Upper lobe of left lung (tissue), 6 donors: ENCODE results near the gene BCKDK. TPM values are rescaled to one million over a fixed set of nuclear protein-coding genes. Genes with fewer than 3 reads are reported as not detected.

ENCODE experiments used
- ATAC-seq, 2 donors: fragments of 200-7000 bp; cut with Tn5 transposase; one replicate each; pipeline ENCODE4 v1.9.1; 2022; ENCODE audit warnings: mild to moderate bottlenecking in 2 of 2, moderate library complexity in 2 of 2; ENCODE audit not compliant: low FRiP score in 2 of 2
- DNase-seq, 2 donors: peaks; one replicate each; pipeline ENCODE4 v3.0.0-alpha.2; 2019 to 2020
- H3K27ac ChIP-seq, 4 donors: fragments of 200-600 bp; sonication (generic); one replicate each; pipeline ENCODE4 v1.5.1; 2016 to 2019
- H3K27me3 ChIP-seq, 4 donors: fragments of 200-600 bp; sonication (generic); one replicate each; pipeline ENCODE4 v1.5.1; 2017 to 2019
- H3K36me3 ChIP-seq, 4 donors: fragments of 200-600 bp; sonication (generic); one replicate each; pipeline ENCODE4 v1.5.1; 2016 to 2019
- H3K4me1 ChIP-seq, 4 donors: fragments of 200-600 bp; sonication (generic); one replicate each; pipeline ENCODE4 v1.5.1; 2018 to 2019
- H3K4me3 ChIP-seq, 4 donors: fragments of 200-600 bp; sonication (generic); one replicate each; pipeline ENCODE4 v1.5.1; 2017 to 2019; ENCODE audit warnings: mild to moderate bottlenecking in 2 of 4, moderate library complexity in 1 of 4
- H3K9me3 ChIP-seq, 4 donors: fragments of 200-600 bp; sonication (generic); one replicate each; pipeline ENCODE4 v1.5.1; 2018 to 2019
- CTCF ChIP-seq, 6 experiments: fragments of 450-650 bp in 4 of 6; fragments of 200-600 bp in 2 of 6; sonication (generic) in 2 of 6; IDR thresholded peaks; one replicate each; pipeline ENCODE4 v1.5.1; 2016 to 2019; ENCODE audit warnings: antibody characterized with exemption in 6 of 6
- EP300 ChIP-seq, 4 donors: sonication (generic); formaldehyde crosslinking; IDR thresholded peaks; one replicate each; pipeline ENCODE4 v1.5.1; 2017; ENCODE audit warnings: antibody characterized with exemption in 4 of 4, control low read depth in 2 of 4
- POLR2A ChIP-seq, 4 donors: fragments of 450-650 bp; IDR thresholded peaks; one replicate each; pipeline ENCODE4 v1.5.1; 2016 to 2017; ENCODE audit warnings: antibody characterized with exemption in 4 of 4, mild to moderate bottlenecking in 2 of 4
- POLR2AphosphoS5 ChIP-seq, 2 donors: sonication (generic); formaldehyde crosslinking; IDR thresholded peaks; one replicate each; pipeline ENCODE4 v1.5.1; 2017; ENCODE audit warnings: antibody characterized with exemption in 2 of 2
- WGBS, 2 donors: methylation state at CpG; one replicate each; pipeline ENCODE4 v1.1.5; 2017 to 2018; 5-methylcytosine and 5-hydroxymethylcytosine counted together
- total RNA-seq, 6 donors: library from RNA; depleted of rRNA in 4 of 6; stranded (reverse); fragments of >200 nt in 4 of 6; gene quantifications; one replicate each; pipeline versions ENCODE4 v1.1.0 to v1.2.1, GENCODE V29; 2016 to 2021
- donor health status: DM: no; HTN: no; CAD: no; lungs with moderate emphysema.
- donor health status: DM: no; HTN: yes; CAD: no; lungs with severe emphysema.

The BCKDK gene
- total RNA-seq, 6 donors from 2014 or later: 23.2 to 64.4 (median 39.3) TPM

DNA sequence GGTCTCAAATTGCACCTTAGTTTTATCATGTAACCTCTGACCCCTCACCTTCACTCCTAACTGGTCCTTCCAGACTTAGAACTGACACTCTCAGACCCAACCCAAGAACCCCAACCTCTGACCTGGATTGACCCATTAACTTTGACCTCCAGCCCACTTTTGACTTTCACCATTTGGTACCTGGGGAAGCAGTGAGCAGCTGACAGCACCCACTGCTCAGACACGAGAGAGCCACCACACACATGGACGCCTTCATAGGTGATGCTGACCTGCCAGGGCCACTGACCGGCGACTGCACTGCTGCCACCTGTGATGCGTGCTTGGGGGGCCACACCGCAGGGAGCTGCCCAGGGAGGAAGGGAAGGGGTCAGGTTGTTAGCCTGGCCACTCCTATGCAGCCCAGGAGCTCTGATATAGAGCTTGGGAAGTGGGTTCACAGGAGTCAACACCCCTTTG is 24.9 kb downstream of the BCKDK start:
- DNase-seq (peak in 1 of 2 donors; percentile 64), ATAC-seq (no peak)
- no peaks in the 10 kb centered on the region for H3K27me3 ChIP-seq
- no peaks in the 10 kb centered on the region for H3K9me3 ChIP-seq
- H3K27ac ChIP-seq: peak overlapping the region in 3 of 4 donors; percentile 87 to 91 (median 90)
- peaks cover 22 to 73% (median 43%) of the 10 kb centered on the region in 4 donors for H3K4me1 ChIP-seq
- peaks cover 0 to 45% (median 29%) of the 10 kb centered on the region in 4 donors for H3K36me3 ChIP-seq
- TF ChIP-seq EP300 (IDR thresholded peaks at IDR 0.05): no peak
- TF ChIP-seq POLR2A (IDR thresholded peaks at IDR 0.05): no peak
- TF ChIP-seq CTCF (IDR thresholded peaks at IDR 0.05): no peak
- TF ChIP-seq POLR2AphosphoS5 (IDR thresholded peaks at IDR 0.05): no peak
- peak overlapping the region in 3 of 4 donors; percentile 53 to 62 (median 54) for H3K4me3 ChIP-seq
- 79 to 85% methylated on average over 6 of the region's 6 CpGs for WGBS, 2 donors

DNA sequence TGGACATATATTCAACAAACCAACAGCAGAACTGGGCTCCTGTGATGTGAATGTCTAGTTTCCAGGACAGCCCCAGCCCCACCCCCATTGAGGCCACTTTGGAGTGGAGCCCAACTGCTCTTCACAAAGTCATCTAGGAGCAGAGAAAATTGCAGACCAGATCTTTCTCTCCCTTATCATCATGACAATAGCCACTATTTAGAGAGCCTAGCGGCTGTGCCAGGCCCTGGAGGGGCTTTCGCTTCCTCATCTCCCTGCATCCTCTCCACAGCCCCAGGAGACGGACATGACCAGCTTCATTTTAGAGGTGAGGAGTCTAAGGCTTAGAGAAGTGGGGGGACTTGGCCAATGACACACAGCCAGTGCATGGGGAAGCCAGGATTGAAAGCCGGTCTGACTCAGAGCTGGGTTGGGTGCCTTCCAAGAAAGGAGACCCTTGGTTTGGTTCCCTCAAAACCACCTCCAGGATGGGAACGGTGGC is 25.9 kb downstream of the BCKDK start:
- Histone ChIP-seq H3K4me1 (peaks cover 17 to 74% (median 41%) of the 10 kb centered on the region in 4 donors), H3K27me3 (no peaks in the 10 kb centered on the region), H3K9me3 (no peaks in the 10 kb centered on the region), H3K4me3 (peak overlapping the region in 3 of 4 donors; percentile 53 to 62 (median 54)), H3K36me3 (peaks cover 0 to 34% (median 29%) of the 10 kb centered on the region in 4 donors), H3K27ac (peak overlapping the region; percentile 81 to 91 (median 88))
- ATAC-seq (no peak), DNase-seq (no peak)
- WGBS, 2 donors: 36 to 39% methylated on average over 3 to 5 of the region's 5 CpGs
- TF ChIP-seq POLR2A (IDR thresholded peaks at IDR 0.05) (no peak), EP300 (IDR thresholded peaks at IDR 0.05) (no peak), CTCF (IDR thresholded peaks at IDR 0.05) (no peak), POLR2AphosphoS5 (IDR thresholded peaks at IDR 0.05) (no peak)

GRCh38 chr16:31134625-31135534 is 26.7 kb downstream of the BCKDK start:
- ATAC-seq (peak; percentile 25 to 61), DNase-seq (peak in 1 of 2 donors; percentile 82)
- H3K27ac ChIP-seq: peak overlapping the region; percentile 81 to 91 (median 88)
- no peaks in the 10 kb centered on the region for H3K27me3 ChIP-seq
- peaks cover 0 to 29% (median 27%) of the 10 kb centered on the region in 4 donors for H3K36me3 ChIP-seq
- no peaks in the 10 kb centered on the region for H3K9me3 ChIP-seq
- 20 to 28% methylated on average over 9 to 17 of the region's 18 CpGs for WGBS, 2 donors
- peaks cover 14 to 71% (median 36%) of the 10 kb centered on the region in 4 donors for H3K4me1 ChIP-seq
- H3K4me3 ChIP-seq: peak overlapping the region in 3 of 4 donors; percentile 53 to 62 (median 54)
- TF ChIP-seq POLR2A (IDR thresholded peaks at IDR 0.05) (peak in 2 of 4 donors; percentile 54 to 67), POLR2AphosphoS5 (IDR thresholded peaks at IDR 0.05) (peak; percentile 13 to 63), EP300 (IDR thresholded peaks at IDR 0.05) (no peak), CTCF (IDR thresholded peaks at IDR 0.05) (peak in 3 of 6 experiments; percentile 17 to 55 (median 20))

DNA sequence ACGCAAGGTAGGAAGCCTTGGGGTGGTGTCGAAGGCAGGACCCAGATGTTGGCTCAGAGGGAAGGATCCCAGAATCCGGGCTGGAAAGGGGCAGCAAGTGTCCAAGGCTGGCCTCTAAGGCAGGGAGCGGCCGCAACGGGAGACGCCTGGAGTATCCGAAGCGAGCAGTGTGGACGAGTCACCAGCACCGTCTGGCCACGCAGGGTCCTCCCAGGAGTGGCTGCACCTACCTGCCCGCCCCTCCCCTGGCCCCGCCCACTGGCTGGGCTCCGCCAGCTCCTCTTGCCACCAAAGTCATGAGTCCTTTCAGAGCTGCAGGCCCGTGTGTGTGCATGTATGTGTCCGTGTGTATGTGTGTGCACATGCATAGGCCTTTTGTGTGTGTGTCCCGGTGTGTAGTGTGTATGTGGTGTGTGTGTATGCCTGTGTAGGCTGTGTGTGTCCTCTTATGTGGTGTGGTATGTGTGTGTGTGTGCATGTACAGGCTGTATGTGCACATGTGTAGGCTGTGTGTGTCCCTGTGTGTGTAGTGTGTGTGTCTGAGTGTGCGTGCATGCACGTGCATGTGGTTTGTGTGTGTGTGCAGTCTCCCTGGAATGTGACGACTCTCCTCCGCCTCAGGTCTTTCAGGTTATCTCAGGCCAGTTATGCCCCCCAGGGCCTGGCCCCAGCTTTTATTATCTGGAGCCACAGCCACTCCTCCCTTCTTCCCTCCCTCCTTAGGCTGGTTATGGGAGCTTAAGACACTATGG is 27.5 kb downstream of the BCKDK start, which contains the start of gene PRSS8:
PRSS8 (minus strand) TSS at position 193 of the 752 bp plus-strand sequence. CDS start 229 bp downstream, outside the sequence.
- Histone ChIP-seq H3K4me1 (peaks cover 7 to 66% (median 29%) of the 10 kb centered on the region in 4 donors), H3K36me3 (peaks cover 0 to 21% (median 19%) of the 10 kb centered on the region in 4 donors), H3K9me3 (no peaks in the 10 kb centered on the region), H3K27ac (peak within 1 kb of the TSS; percentile 81 to 91 (median 88)), H3K4me3 (peak within 1 kb of the TSS in 3 of 4 donors; percentile 53 to 62 (median 54)), H3K27me3 (no peaks in the 10 kb centered on the region)
- peak; percentile 91 to 95 for DNase-seq
- TF ChIP-seq POLR2AphosphoS5 (IDR thresholded peaks at IDR 0.05) (peak; percentile 63 to 84), EP300 (IDR thresholded peaks at IDR 0.05) (peak in 1 of 4 donors; percentile 52), CTCF (IDR thresholded peaks at IDR 0.05) (no peak), POLR2A (IDR thresholded peaks at IDR 0.05) (peak in 3 of 4 donors; percentile 68 to 90 (median 87))
- peak; percentile 39 to 76 for ATAC-seq
- 55 to 57% methylated on average over 11 to 21 of the region's 22 CpGs for WGBS, 2 donors
